H1 (cell line): ENCODE results near the gene OPN1SW.

ENCODE experiments used
- CBX8 ChIP-seq: fragments of 300-800, 300-1000 bp; sonication (generic); IDR thresholded peaks from 2 replicates; pipeline ENCODE4 v1.7.1; 2016; ENCODE audit warnings: low read depth, low read length, borderline replicate concordance
- EZH2 ChIP-seq: fragments of 200-600 bp; sonication (generic); IDR thresholded peaks from 2 replicates; pipeline ENCODE4 v1.7.1; 2012; ENCODE audit warnings: low read depth, mild to moderate bottlenecking, moderate library complexity, low read length, inconsistent platforms; ENCODE audit not compliant: severe bottlenecking
- HDAC6 ChIP-seq: IDR thresholded peaks from one replicate; pipeline ENCODE4 v1.7.1; 2012; ENCODE audit warnings: low read depth, mild to moderate bottlenecking, inconsistent platforms, low read length, moderate library complexity
- MAFK ChIP-seq: IDR thresholded peaks from 2 replicates; pipeline ENCODE4 v1.6.1; 2012; ENCODE audit warnings: low read depth, mild to moderate bottlenecking, improper control_type of control experiment, low read length
- POLR2A ChIP-seq, 2 experiments: IDR thresholded peaks; 1 replicate in 1 of 2; 2 replicates in 1 of 2; pipeline ENCODE4 v1.6.1; 2011; ENCODE audit warnings: low read depth in 2 of 2, low read length in 2 of 2, mild to moderate bottlenecking in 2 of 2; ENCODE audit errors: control extremely low read depth in 1 of 2
- RAD21 ChIP-seq, 2 experiments: IDR thresholded peaks in 1 of 2; conservative IDR thresholded peaks in 1 of 2; 2 replicates each; pipeline ENCODE4 v1.6.1; 2011; ENCODE audit warnings: low read depth in 2 of 2, low read length in 2 of 2, improper control_type of control experiment in 1 of 2, inconsistent platforms in 1 of 2, mild to moderate bottlenecking in 1 of 2, moderate library complexity in 1 of 2
- RFX5 ChIP-seq: IDR thresholded peaks from 2 replicates; pipeline ENCODE4 v1.6.1; 2011; ENCODE audit warnings: low read depth, low read length, improper control_type of control experiment, borderline replicate concordance
- SP2 ChIP-seq: IDR thresholded peaks from 2 replicates; pipeline ENCODE4 v1.6.1; 2012; ENCODE audit warnings: mild to moderate bottlenecking, low read length, inconsistent platforms
- TAF1 ChIP-seq: IDR thresholded peaks from 2 replicates; pipeline ENCODE4 v1.6.1; 2011; ENCODE audit warnings: mild to moderate bottlenecking, low read depth, low read length
- TCF12 ChIP-seq: IDR thresholded peaks from 2 replicates; pipeline ENCODE4 v1.6.1; 2011; ENCODE audit warnings: low read depth, mild to moderate bottlenecking, low read length
- TF ChIP-seq, protein P1 (sequence below), 3 experiments: IDR thresholded peaks; 1 replicate in 2 of 3; 2 replicates in 1 of 3; pipeline versions ENCODE4 v1.5.1 to v1.6.1; 2011; ENCODE audit warnings: low read length in 3 of 3, mild to moderate bottlenecking in 3 of 3, inconsistent platforms in 2 of 3, low read depth in 1 of 3, moderate library complexity in 1 of 3; ENCODE audit not compliant: insufficient read depth in 1 of 3; ENCODE audit errors: control extremely low read depth in 1 of 3

DNA sequence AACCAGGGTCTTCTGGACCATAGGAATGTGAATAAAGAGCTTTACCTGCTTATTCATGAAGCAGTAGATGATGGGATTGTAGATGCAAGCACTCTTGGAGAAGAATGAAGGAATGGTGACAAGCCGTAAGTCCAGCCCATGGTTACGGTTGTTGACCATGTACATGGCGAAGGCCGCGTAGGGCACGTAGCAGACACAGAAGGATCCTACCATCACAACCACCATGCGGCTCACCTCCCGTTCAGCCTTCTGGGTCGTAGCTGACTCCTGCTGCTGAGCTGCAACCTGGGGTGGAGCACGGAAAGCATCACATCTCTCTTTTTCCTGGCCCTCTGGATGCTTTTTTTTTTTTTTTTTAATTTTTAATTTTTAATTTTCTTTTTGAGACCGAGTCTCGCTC lies 2.0 kb downstream of the OPN1SW start:
- TF ChIP-seq RAD21 (IDR thresholded peaks at IDR 0.05 in 1 of 2, conservative IDR thresholded peaks at IDR 0.05 in 1 of 2; ENCODE audit: low read depth in 2 of 2, low read length in 2 of 2): no peak
- TF ChIP-seq MAFK: no peak
- no peak for TF ChIP-seq POLR2A (IDR thresholded peaks at IDR 0.05; ENCODE audit: control extremely low read depth in 1 of 2, low read depth in 2 of 2, low read length in 2 of 2)
- TF ChIP-seq, protein P1, sequence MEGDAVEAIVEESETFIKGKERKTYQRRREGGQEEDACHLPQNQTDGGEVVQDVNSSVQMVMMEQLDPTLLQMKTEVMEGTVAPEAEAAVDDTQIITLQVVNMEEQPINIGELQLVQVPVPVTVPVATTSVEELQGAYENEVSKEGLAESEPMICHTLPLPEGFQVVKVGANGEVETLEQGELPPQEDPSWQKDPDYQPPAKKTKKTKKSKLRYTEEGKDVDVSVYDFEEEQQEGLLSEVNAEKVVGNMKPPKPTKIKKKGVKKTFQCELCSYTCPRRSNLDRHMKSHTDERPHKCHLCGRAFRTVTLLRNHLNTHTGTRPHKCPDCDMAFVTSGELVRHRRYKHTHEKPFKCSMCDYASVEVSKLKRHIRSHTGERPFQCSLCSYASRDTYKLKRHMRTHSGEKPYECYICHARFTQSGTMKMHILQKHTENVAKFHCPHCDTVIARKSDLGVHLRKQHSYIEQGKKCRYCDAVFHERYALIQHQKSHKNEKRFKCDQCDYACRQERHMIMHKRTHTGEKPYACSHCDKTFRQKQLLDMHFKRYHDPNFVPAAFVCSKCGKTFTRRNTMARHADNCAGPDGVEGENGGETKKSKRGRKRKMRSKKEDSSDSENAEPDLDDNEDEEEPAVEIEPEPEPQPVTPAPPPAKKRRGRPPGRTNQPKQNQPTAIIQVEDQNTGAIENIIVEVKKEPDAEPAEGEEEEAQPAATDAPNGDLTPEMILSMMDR (IDR thresholded peaks at IDR 0.05; ENCODE audit: control extremely low read depth in 1 of 3, insufficient read depth in 1 of 3, low read depth in 1 of 3, low read length in 3 of 3): no peak
- no peak for TF ChIP-seq TAF1
- no peak for TF ChIP-seq TCF12
- TF ChIP-seq HDAC6: no peak
- no peak for TF ChIP-seq EZH2
- TF ChIP-seq CBX8: no peak
- TF ChIP-seq SP2: no peak
- TF ChIP-seq RFX5: no peak
